IMR-90 (cell line): ENCODE measurements around the gene CHD3. TPM values are rescaled to one million over a fixed set of nuclear protein-coding genes. Genes with fewer than 3 reads are reported as not detected.

Source experiments
- ATAC-seq: fragments of 200-7000 bp; cut with Tn5 transposase; 2 replicates; pipeline ENCODE4 v1.9.1; 2020; ENCODE audit warnings: low read depth, mild to moderate bottlenecking, moderate library complexity
- BruUV-seq: library from RNA; stranded (reverse); fragments of 400-500 nt; replicated peaks from 2 replicates; lab custom pipeline; 2021; lab: Mats Ljungman, UMichigan
- CTCF ChIA-PET: fragments of 300-600 bp; formaldehyde crosslinking; extraction: SDS; loops from one replicate; lab custom pipeline; 2021; ENCODE audit warnings: antibody characterized with exemption; lab: Yijun Ruan, JAX
- POLR2A ChIA-PET: fragments of 300-600 bp; sonication (Branson Sonifier 250); formaldehyde crosslinking; loops from one replicate; lab custom pipeline; 2022; ENCODE audit warnings: antibody characterized with exemption; ENCODE audit not compliant: unreplicated experiment; lab: Charles Lee
- DNase-seq: peaks from one replicate; pipeline ENCODE4 v3.0.0; 2013
- H2AFZ ChIP-seq: replicated peaks from 2 replicates; pipeline ENCODE3; 2013; ENCODE audit warnings: low read length, mild to moderate bottlenecking; ENCODE audit not compliant: poor library complexity
- H2AK5ac ChIP-seq: 2 replicates; pipeline ENCODE4 v1.6.1; 2013; ENCODE audit warnings: low read depth, low read length, inconsistent platforms
- H2AK9ac ChIP-seq: replicated peaks from 2 replicates; pipeline ENCODE3; 2013; ENCODE audit warnings: mild to moderate bottlenecking, low read depth, low read length, moderate library complexity; ENCODE audit not compliant: poor library complexity
- H2BK120ac ChIP-seq: 2 replicates; pipeline ENCODE4 v1.6.1; 2013; ENCODE audit warnings: low read depth, low read length, inconsistent platforms
- H2BK15ac ChIP-seq: 3 replicates; pipeline ENCODE4 v1.6.1; 2013; ENCODE audit warnings: low read depth, low read length, inconsistent platforms
- H2BK20ac ChIP-seq: 2 replicates; pipeline ENCODE4 v1.6.1; 2013; ENCODE audit warnings: low read depth, mild to moderate bottlenecking, inconsistent platforms, low read length, moderate library complexity
- H2BK5ac ChIP-seq: 2 replicates; pipeline ENCODE4 v1.6.1; 2013; ENCODE audit warnings: mild to moderate bottlenecking, low read depth, low read length, inconsistent platforms; ENCODE audit not compliant: poor library complexity, severe bottlenecking
- H3K14ac ChIP-seq: replicated peaks from 2 replicates; pipeline ENCODE4 v1.6.1; 2013; ENCODE audit warnings: low read depth, low read length, inconsistent platforms
- H3K18ac ChIP-seq: 2 replicates; pipeline ENCODE4 v1.6.1; 2013; ENCODE audit warnings: low read depth, low read length, control low read depth
- H3K23ac ChIP-seq: 2 replicates; pipeline ENCODE4 v1.6.1; 2013; ENCODE audit warnings: low read depth, low read length, inconsistent platforms
- H3K27ac ChIP-seq: 2 replicates; pipeline ENCODE4 v1.5.1; 2013; ENCODE audit warnings: mild to moderate bottlenecking, control low read depth, low read length; ENCODE audit not compliant: insufficient read depth
- H3K27me3 ChIP-seq: 2 replicates; pipeline ENCODE4 v1.6.1; 2013; ENCODE audit warnings: low read length; ENCODE audit not compliant: control insufficient read depth, insufficient read depth
- H3K36me3 ChIP-seq: 2 replicates; pipeline ENCODE4 v1.6.1; 2013; ENCODE audit warnings: low read length, mixed read lengths; ENCODE audit not compliant: control insufficient read depth, insufficient read depth
- H3K4ac ChIP-seq: 2 replicates; pipeline ENCODE4 v1.6.1; 2013; ENCODE audit warnings: low read depth, low read length, inconsistent platforms
- H3K4me1 ChIP-seq: 2 replicates; pipeline ENCODE4 v1.6.1; 2013; ENCODE audit warnings: low read length, mixed read lengths; ENCODE audit not compliant: control insufficient read depth, insufficient read depth
- H3K4me2 ChIP-seq: 2 replicates; pipeline ENCODE4 v1.6.1; 2013; ENCODE audit warnings: low read depth, mild to moderate bottlenecking, control low read depth, low read length, moderate library complexity
- H3K4me3 ChIP-seq: 2 replicates; pipeline ENCODE4 v1.5.1; 2013; ENCODE audit warnings: low read depth, mild to moderate bottlenecking, control low read depth, low read length, moderate library complexity; ENCODE audit not compliant: insufficient read depth
- H3K56ac ChIP-seq: 2 replicates; pipeline ENCODE4 v1.6.1; 2013; ENCODE audit warnings: low read length, inconsistent platforms; ENCODE audit not compliant: insufficient read depth; ENCODE audit errors: extremely low read depth
- H3K79me1 ChIP-seq, 2 experiments: 2 replicates each; pipeline ENCODE4 v1.6.1; 2013; ENCODE audit warnings: low read length in 2 of 2, inconsistent platforms in 1 of 2, low read depth in 1 of 2
- H3K9ac ChIP-seq: 2 replicates; pipeline ENCODE4 v1.6.1; 2013; ENCODE audit warnings: low read depth, low read length, control low read depth
- H3K9me1 ChIP-seq: 2 replicates; pipeline ENCODE4 v1.6.1; 2013; ENCODE audit warnings: low read length, inconsistent platforms; ENCODE audit not compliant: insufficient read depth
- H3K9me3 ChIP-seq: 2 replicates; pipeline ENCODE4 v1.6.1; 2013; ENCODE audit warnings: low read length; ENCODE audit not compliant: control insufficient read depth, insufficient read depth
- H4K20me1 ChIP-seq: 2 replicates; pipeline ENCODE4 v1.6.1; 2013; ENCODE audit warnings: low read length, inconsistent platforms; ENCODE audit not compliant: insufficient read depth
- H4K5ac ChIP-seq: 2 replicates; pipeline ENCODE4 v1.6.1; 2013; ENCODE audit warnings: mild to moderate bottlenecking, low read depth, low read length, control low read depth
- H4K8ac ChIP-seq, 2 experiments: 2 replicates each; pipeline ENCODE4 v1.6.1; 2013; ENCODE audit warnings: low read depth in 2 of 2, low read length in 2 of 2, control low read depth in 1 of 2, inconsistent platforms in 1 of 2
- H4K91ac ChIP-seq: 2 replicates; pipeline ENCODE4 v1.6.1; 2013; ENCODE audit warnings: low read depth, low read length, inconsistent platforms; ENCODE audit not compliant: insufficient read depth
- CHD1 ChIP-seq: IDR thresholded peaks from 2 replicates; pipeline ENCODE4 v1.6.1; 2012; ENCODE audit warnings: low read depth, low read length, improper control_type of control experiment
- ELK1 ChIP-seq: fragments of 150-350 bp; IDR thresholded peaks from 2 replicates; pipeline ENCODE4 v1.6.1; 2016; ENCODE audit warnings: low read depth, mild to moderate bottlenecking, low read length, moderate library complexity, borderline replicate concordance
- NFE2L2 ChIP-seq: fragments of 150-350 bp; IDR thresholded peaks from 2 replicates; pipeline ENCODE4 v1.6.1; 2016; ENCODE audit warnings: low read depth, mild to moderate bottlenecking, low read length
- POLR2A ChIP-seq: IDR thresholded peaks from 2 replicates; pipeline ENCODE4 v1.6.1; 2012; ENCODE audit warnings: mild to moderate bottlenecking, low read depth, low read length
- RAD21 ChIP-seq: IDR thresholded peaks from 2 replicates; pipeline ENCODE4 v1.6.1; 2012; ENCODE audit warnings: low read length, improper control_type of control experiment
- USF2 ChIP-seq: fragments of 150-350 bp; IDR thresholded peaks from 2 replicates; pipeline ENCODE4 v1.6.1; 2017; ENCODE audit warnings: mild to moderate bottlenecking, antibody characterized with exemption, low read length, low read depth
- WGBS, 2 experiments: methylation state at CpG; one replicate each; pipeline versions ENCODE4 v1.1.5 to v1.1.7; 2013; ENCODE audit warnings: missing lambda C conversion rate in 2 of 2; ENCODE audit not compliant: insufficient read length in 1 of 2; ENCODE audit errors: extremely low coverage in 2 of 2; 5-methylcytosine and 5-hydroxymethylcytosine counted together
- dilution Hi-C: fragments of 300-500 bp; cut with HindIII; formaldehyde crosslinking; loops from one replicate; pipeline ENCODE4 v1.14.3; 2018; ENCODE audit warnings: low sequenced_read_pairs; ENCODE audit not compliant: unreplicated experiment
- in situ Hi-C: fragments of 300-500 bp; cut with MboI; formaldehyde crosslinking; loops from 3 replicates; pipeline ENCODE4 v1.14.3; 2019; ENCODE audit warnings: low sequenced_read_pairs, inconsistent platforms, mixed read lengths
- intact Hi-C: fragments of 100-400 bp; cut with micrococcal nuclease; formaldehyde crosslinking; loops from 2 replicates; pipeline ENCODE4 v1.10.0; 2022
- polyA plus RNA-seq, 3 experiments: library from polyadenylated mRNA; depleted of rRNA; stranded (reverse); fragments of >200 nt; gene quantifications; 2 replicates each; pipeline ENCODE4 v1.2.3, GENCODE V29; 2012; ENCODE audit warnings: low replicate concordance in 1 of 3
- total RNA-seq: library from RNA; depleted of rRNA; stranded (reverse); fragments of >200 nt; gene quantifications from 2 replicates; pipeline ENCODE4 v1.2.3, GENCODE V29; 2012

CHD3 gene
- total and polyA plus RNA-seq, 2 of the 4 experiments (the other 2 are of a cell fraction), result 65.4 to 78.1 TPM

GRCh38 chr17:7852262-7852670, 36.3 kb upstream of the CHD3 start (continued):
- TF ChIP-seq NFE2L2, result no peak

- Histone ChIP-seq H2BK5ac (no peak overlapping the region), H3K18ac (no peak overlapping the region), H3K79me1 (peaks cover 14 to 42% of the 10 kb centered on the region in 2 experiments), H3K27me3 (no peaks in the 10 kb centered on the region), H4K91ac (no peak overlapping the region), H3K14ac (no peak overlapping the region), H2BK20ac (no peak overlapping the region), H4K5ac (no peak overlapping the region), H3K36me3 (peaks cover 53% of the 10 kb centered on the region), H3K56ac (no peak overlapping the region), H2AK9ac (peak overlapping the region; percentile 63), H4K20me1 (peaks cover 27% of the 10 kb centered on the region; the same call in 1 of the 2 replicates), H4K8ac (no peak overlapping the region), H3K9ac (no peak overlapping the region), H2AFZ (no peak overlapping the region), H2BK15ac (no peak overlapping the region), H2AK5ac (no peak overlapping the region), H3K4me3 (no peak overlapping the region), H3K23ac (no peak overlapping the region), H3K4me1 (peaks cover 15% of the 10 kb centered on the region), H3K4me2 (no peak overlapping the region), H3K4ac (no peak overlapping the region), H3K27ac (no peak overlapping the region), H3K9me1 (no peaks in the 10 kb centered on the region), H2BK120ac (no peak overlapping the region), H3K9me3 (no peaks in the 10 kb centered on the region)
- no peak for TF ChIP-seq CHD1
- TF ChIP-seq POLR2A, result no peak
- no peak for TF ChIP-seq ELK1
- no peak for TF ChIP-seq RAD21
- no peak for TF ChIP-seq USF2
- ATAC-seq, result no peak
- intact Hi-C loops (no loop called here), in situ Hi-C loops (no loop called here), dilution Hi-C loops (no loop called here)
- no peak for DNase-seq
- POLR2A ChIA-PET, result no interaction called here
- CTCF ChIA-PET, result interaction anchor here (0.6 kb wide), 1 partner anchor 94 kb away, joined by 3 read pairs; no protein-coding TSS in a partner anchor
- BruUV-seq, result no TSS peak
- WGBS, 2 experiments, result 81% methylated on average over 12 of the region's 51 CpGs; no CpG with 5 or more reads in 1 of the 2 experiments
These were observed 35.5 kb upstream of the CHD3 start for GRCh38 chr17:7852919-7853690.
